ENCODE results near the gene DUSP23. TPM values are rescaled to one million over a fixed set of nuclear protein-coding genes. Genes with fewer than 3 reads are reported as not detected.

The DUSP23 gene
- total RNA-seq, 2 experiments from 2014 or later = 1.2 to 2.0 TPM

DNA sequence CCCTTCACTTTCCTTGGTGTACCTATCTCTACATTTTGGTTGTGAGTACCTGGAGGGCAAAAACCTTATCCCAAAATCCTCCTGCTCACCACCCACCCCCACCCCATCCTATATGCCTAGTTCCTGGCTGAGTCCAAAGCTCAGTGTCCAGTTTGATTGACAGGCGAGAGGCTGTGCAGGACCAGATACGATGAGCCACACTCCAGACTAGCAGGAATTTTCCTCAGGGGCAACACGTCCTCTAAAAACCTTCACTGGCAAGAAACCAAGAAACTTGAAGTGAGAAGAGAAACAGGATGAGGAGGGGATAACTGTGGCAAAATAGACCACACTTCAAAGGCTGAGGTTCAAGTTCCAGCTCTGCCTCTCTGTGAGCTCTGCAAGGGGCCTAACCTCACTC, 44.8 kb downstream of the DUSP23 start:
- H3K4me3 ChIP-seq (ENCODE audit: low read depth, low read length, poor library complexity, severe bottlenecking) = no peak overlapping the region
- DNase-seq (ENCODE audit: low spot score) = no peak
- no peak overlapping the region for H2AFZ ChIP-seq (ENCODE audit: low read length)
- H3K27ac ChIP-seq (ENCODE audit: low read depth, low read length, poor library complexity, severe bottlenecking) = no peak overlapping the region
- H3K4me2 ChIP-seq (ENCODE audit: low read length) = no peak overlapping the region
- POLR2A ChIA-PET = no interaction called here
- BruUV-seq (replicated peaks) = no TSS peak
- no peaks in the 10 kb centered on the region for H3K4me1 ChIP-seq (ENCODE audit: insufficient read depth, low read length, poor library complexity, severe bottlenecking)
- H4K20me1 ChIP-seq (ENCODE audit: insufficient read depth, low read length) = no peaks in the 10 kb centered on the region
- no peaks in the 10 kb centered on the region for H3K36me3 ChIP-seq (ENCODE audit: insufficient read depth, low read length)
- no peaks in the 10 kb centered on the region for H3K9me3 ChIP-seq (ENCODE audit: low read length)
- TF ChIP-seq, protein P1, sequence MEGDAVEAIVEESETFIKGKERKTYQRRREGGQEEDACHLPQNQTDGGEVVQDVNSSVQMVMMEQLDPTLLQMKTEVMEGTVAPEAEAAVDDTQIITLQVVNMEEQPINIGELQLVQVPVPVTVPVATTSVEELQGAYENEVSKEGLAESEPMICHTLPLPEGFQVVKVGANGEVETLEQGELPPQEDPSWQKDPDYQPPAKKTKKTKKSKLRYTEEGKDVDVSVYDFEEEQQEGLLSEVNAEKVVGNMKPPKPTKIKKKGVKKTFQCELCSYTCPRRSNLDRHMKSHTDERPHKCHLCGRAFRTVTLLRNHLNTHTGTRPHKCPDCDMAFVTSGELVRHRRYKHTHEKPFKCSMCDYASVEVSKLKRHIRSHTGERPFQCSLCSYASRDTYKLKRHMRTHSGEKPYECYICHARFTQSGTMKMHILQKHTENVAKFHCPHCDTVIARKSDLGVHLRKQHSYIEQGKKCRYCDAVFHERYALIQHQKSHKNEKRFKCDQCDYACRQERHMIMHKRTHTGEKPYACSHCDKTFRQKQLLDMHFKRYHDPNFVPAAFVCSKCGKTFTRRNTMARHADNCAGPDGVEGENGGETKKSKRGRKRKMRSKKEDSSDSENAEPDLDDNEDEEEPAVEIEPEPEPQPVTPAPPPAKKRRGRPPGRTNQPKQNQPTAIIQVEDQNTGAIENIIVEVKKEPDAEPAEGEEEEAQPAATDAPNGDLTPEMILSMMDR (conservative IDR thresholded peaks at IDR 0.05; ENCODE audit: low read length) = no peak
- TF ChIP-seq EZH2phosphoT487 (IDR thresholded peaks at IDR 0.05; ENCODE audit: borderline replicate concordance, low read depth, low read length) = no peak
- no peaks in the 10 kb centered on the region for H3K9me2 ChIP-seq (ENCODE audit: insufficient read depth, low read length)
- CTCF ChIA-PET (ENCODE audit: unreplicated experiment) = no interaction called here
- no peaks in the 10 kb centered on the region for H3K79me2 ChIP-seq (ENCODE audit: insufficient read depth, low read depth, low read length)
- intact Hi-C loops (cut with micrococcal nuclease; ENCODE audit: unreplicated experiment) = no loop called here

DNA sequence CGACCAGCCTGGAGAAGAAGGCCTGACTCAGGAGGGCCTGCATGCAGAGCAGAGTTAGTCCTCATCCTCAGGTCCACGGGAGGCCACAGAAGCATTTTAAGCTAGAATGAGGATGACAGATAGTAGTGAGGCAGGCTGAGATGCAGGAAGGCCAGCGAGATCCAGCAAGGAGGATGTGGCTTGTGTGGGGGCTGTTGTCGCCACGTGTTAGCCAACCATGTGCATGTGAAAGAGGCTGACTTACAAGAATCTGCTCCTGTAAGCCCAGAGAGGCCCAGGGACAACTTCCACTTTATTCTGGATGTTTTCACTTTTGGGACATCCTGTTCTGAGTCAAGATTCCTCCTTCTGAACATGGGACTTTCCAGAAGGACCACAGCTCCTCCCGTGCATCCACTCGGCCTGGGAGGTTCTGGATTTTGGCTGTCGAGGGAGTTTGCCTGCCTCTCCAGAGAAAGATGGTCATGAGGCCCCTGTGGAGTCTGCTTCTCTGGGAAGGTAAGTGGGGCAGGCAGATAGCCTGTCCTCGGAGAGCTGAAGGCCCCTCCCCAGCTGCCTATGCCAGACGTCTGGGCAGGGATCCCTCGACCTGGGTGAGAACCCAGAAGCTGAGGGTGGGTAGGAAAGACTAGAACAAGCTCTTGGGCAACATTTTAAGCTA, 45.8 kb downstream of the DUSP23 start, which contains the start of gene SLAMF8:
TSS of gene SLAMF8 (plus strand) at position 433 of the 661 bp plus-strand sequence. CDS start at position 459, 26 bp downstream.
- Histone ChIP-seq H3K79me2 (ENCODE audit: insufficient read depth, low read depth, low read length) (no peaks in the 10 kb centered on the region), H3K4me1 (ENCODE audit: insufficient read depth, low read length, poor library complexity, severe bottlenecking) (no peaks in the 10 kb centered on the region), H3K9me3 (ENCODE audit: low read length) (no peaks in the 10 kb centered on the region), H4K20me1 (ENCODE audit: insufficient read depth, low read length) (no peaks in the 10 kb centered on the region), H3K4me3 (ENCODE audit: low read depth, low read length, poor library complexity, severe bottlenecking) (no peak within 1 kb of the TSS), H3K9me2 (ENCODE audit: insufficient read depth, low read length) (no peaks in the 10 kb centered on the region), H3K36me3 (ENCODE audit: insufficient read depth, low read length) (no peaks in the 10 kb centered on the region), H2AFZ (ENCODE audit: low read length) (no peak within 1 kb of the TSS), H3K27ac (ENCODE audit: low read depth, low read length, poor library complexity, severe bottlenecking) (no peak within 1 kb of the TSS), H3K4me2 (ENCODE audit: low read length) (no peak within 1 kb of the TSS)
- POLR2A ChIA-PET = no interaction called here
- no TSS peak for BruUV-seq (replicated peaks)
- CTCF ChIA-PET (ENCODE audit: unreplicated experiment) = no interaction called here
- TF ChIP-seq EZH2phosphoT487 (IDR thresholded peaks at IDR 0.05; ENCODE audit: borderline replicate concordance, low read depth, low read length) = no peak
- TF ChIP-seq, protein P1 (conservative IDR thresholded peaks at IDR 0.05; ENCODE audit: low read length) = no peak
- no peak for DNase-seq (ENCODE audit: low spot score)
- intact Hi-C loops (cut with micrococcal nuclease; ENCODE audit: unreplicated experiment) = no loop called here

DNA sequence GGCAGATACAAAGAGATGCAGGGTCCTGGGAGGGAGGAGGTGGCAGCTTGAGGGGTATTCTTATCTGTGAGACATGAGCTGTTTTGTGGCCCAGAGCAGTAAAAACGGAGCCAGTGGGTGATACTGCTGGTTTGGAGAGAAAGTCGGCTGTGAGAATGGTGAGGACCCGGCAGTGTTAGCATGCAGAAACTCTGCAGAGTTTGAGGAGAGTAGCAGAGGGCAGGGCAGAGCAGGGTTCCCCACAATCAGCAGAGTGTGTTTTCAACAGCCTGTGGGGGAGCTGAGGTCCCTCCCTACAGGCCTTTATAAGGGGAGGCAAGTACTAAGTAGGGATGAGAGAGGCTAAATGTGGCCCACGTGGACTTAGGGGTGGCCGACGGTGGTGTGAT, 46.3 kb downstream of the DUSP23 start:
- no peak for DNase-seq (ENCODE audit: low spot score)
- Histone ChIP-seq H3K79me2 (ENCODE audit: insufficient read depth, low read depth, low read length) (no peaks in the 10 kb centered on the region), H3K27ac (ENCODE audit: low read depth, low read length, poor library complexity, severe bottlenecking) (no peak overlapping the region), H3K4me1 (ENCODE audit: insufficient read depth, low read length, poor library complexity, severe bottlenecking) (no peaks in the 10 kb centered on the region), H4K20me1 (ENCODE audit: insufficient read depth, low read length) (no peaks in the 10 kb centered on the region), H3K4me3 (ENCODE audit: low read depth, low read length, poor library complexity, severe bottlenecking) (no peak overlapping the region), H3K9me3 (ENCODE audit: low read length) (no peaks in the 10 kb centered on the region), H3K36me3 (ENCODE audit: insufficient read depth, low read length) (no peaks in the 10 kb centered on the region), H3K4me2 (ENCODE audit: low read length) (no peak overlapping the region), H3K9me2 (ENCODE audit: insufficient read depth, low read length) (no peaks in the 10 kb centered on the region), H2AFZ (ENCODE audit: low read length) (no peak overlapping the region)
- intact Hi-C loops (cut with micrococcal nuclease; ENCODE audit: unreplicated experiment) = no loop called here
- BruUV-seq (replicated peaks) = no TSS peak
- TF ChIP-seq, protein P1 (conservative IDR thresholded peaks at IDR 0.05; ENCODE audit: low read length) = no peak
- TF ChIP-seq EZH2phosphoT487 (IDR thresholded peaks at IDR 0.05; ENCODE audit: borderline replicate concordance, low read depth, low read length) = no peak
- ChIA-PET POLR2A (no interaction called here), CTCF (ENCODE audit: unreplicated experiment) (no interaction called here)
